GM13977 (cell line): ENCODE data around the gene CDH23.

ENCODE experiments used
- DNase-seq: peaks from one replicate; pipeline ENCODE4 v3.0.0; 2012; ENCODE audit warnings: low spot score
- in situ Hi-C: fragments of 300-500 bp; cut with MboI; formaldehyde crosslinking; loops from one replicate; pipeline ENCODE4 v1.12.0; 2022; ENCODE audit warnings: low sequenced_read_pairs, low pct_unique_long_range_greater_than_20kb, mixed read lengths, inconsistent platforms; ENCODE audit not compliant: unreplicated experiment
- TF ChIP-seq, protein P1 (sequence below): IDR thresholded peaks from 2 replicates; pipeline ENCODE4 v1.5.1; 2012; ENCODE audit warnings: mild to moderate bottlenecking, control low read depth; ENCODE audit not compliant: insufficient read depth; ENCODE audit errors: extremely low read depth, missing control alignments

Gene CDH23

DNA sequence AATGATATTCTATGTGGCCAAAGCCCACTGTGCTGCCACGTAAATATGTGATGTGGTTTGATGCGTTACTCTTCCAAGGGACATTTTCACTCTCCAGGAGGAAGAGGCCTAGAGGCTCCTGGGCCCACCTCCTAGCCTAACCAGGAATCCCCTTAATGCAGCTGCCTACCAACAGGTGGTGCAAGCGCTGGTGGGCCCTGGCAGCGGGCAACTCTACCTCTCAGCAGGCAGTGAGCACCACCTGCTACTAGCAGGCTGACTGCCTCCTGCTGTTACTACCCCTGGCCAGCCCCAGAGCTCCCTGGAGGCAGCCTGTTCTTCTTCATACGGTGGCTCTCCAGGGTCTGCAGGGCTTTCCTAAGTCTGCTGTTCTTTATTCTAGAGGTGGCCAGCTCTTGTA, 62.8 kb downstream of the CDH23 start:
- TF ChIP-seq, protein P1, sequence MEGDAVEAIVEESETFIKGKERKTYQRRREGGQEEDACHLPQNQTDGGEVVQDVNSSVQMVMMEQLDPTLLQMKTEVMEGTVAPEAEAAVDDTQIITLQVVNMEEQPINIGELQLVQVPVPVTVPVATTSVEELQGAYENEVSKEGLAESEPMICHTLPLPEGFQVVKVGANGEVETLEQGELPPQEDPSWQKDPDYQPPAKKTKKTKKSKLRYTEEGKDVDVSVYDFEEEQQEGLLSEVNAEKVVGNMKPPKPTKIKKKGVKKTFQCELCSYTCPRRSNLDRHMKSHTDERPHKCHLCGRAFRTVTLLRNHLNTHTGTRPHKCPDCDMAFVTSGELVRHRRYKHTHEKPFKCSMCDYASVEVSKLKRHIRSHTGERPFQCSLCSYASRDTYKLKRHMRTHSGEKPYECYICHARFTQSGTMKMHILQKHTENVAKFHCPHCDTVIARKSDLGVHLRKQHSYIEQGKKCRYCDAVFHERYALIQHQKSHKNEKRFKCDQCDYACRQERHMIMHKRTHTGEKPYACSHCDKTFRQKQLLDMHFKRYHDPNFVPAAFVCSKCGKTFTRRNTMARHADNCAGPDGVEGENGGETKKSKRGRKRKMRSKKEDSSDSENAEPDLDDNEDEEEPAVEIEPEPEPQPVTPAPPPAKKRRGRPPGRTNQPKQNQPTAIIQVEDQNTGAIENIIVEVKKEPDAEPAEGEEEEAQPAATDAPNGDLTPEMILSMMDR: no peak
- DNase-seq: no peak

DNA sequence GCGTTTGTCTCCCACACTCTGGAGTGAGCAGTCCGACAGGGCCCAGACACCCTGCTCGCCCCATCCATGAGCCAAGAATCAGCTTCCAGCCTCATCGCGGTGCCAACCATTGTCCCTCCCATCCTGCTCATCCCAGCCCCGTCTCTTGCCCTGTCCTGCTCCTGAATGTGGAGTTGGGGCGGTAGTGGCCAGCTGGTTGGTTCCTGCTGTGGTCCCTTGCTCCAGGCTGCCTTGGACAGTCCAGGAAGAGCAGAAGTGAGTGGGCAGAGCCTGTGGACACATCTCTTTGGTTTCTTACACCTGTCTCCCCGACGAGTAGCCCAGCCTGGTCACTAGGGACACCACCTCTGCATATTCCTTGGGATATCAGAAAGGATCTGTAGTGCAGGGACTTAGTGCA, 63.9 kb downstream of the CDH23 start:
- in situ Hi-C loops: no loop called here
- no peak for DNase-seq
- TF ChIP-seq, protein P1: no peak

More for the DNA sequence above, 62.8 kb downstream of the CDH23 start:
- in situ Hi-C loops: no loop called here

DNA sequence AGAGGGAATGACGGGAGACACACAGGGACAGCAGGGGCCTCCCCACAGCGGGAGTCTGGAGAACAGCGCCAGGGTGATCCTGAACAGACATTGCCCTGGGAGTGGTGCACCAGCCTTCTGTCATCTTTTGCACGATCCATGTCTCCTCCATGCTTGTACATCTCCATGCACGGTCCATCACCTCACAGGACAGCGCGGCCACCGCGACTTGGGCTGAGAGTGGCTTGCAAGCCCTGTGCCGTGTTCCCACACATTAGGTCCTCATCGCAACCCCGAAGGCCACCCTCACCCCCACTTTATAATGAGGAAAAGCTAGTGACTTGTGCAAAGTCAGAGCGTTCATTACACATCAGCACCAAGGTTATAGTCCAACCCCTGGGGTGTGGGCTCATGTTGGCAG, 64.7 kb downstream of the CDH23 start:
- no peak for DNase-seq
- in situ Hi-C loops: no loop called here
- TF ChIP-seq, protein P1: no peak

DNA sequence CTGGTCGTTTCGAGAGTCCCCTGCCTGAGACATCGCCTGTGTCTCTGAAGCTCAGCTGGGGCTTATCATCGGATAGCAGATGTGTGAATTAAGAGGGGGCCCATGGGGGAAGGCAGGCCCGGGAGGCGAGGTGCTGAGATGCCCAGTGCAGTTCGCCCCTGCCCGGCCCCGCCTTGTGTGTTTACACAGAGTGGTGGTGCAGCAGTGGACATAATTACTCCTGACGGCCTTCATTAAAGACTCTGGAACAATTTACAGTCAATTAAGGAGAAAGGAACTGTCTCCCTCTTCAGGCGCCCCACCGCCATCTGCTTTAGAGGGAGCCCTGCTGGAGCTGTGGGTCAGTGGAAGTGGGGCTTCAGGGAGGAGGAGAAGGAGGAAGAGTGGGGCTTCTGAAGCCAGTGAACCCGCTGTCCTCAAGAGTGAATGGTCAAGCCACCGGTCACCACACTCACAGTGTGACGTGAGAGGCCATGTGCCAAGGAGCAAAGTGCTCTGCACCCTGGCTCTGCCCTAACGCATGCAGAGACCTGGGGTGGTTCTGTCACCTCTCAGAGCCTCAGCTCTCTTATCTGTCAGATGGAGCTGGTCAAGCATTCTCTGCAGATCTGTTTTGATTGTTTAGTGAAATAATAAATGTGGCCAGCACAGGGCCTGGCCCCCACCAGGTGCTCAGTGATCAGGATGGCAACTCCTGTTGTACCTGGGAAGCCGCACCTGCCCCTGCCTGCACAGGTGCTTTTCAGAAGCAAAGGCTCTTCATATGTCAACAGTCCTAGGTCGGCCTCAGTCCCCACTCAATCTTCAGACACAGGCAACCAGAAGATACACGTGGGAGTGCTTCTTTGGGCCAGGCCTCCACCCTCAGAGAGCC, 65.6 kb downstream of the CDH23 start:
- TF ChIP-seq, protein P1: no peak
- no peak for DNase-seq
- in situ Hi-C loops: no loop called here

DNA sequence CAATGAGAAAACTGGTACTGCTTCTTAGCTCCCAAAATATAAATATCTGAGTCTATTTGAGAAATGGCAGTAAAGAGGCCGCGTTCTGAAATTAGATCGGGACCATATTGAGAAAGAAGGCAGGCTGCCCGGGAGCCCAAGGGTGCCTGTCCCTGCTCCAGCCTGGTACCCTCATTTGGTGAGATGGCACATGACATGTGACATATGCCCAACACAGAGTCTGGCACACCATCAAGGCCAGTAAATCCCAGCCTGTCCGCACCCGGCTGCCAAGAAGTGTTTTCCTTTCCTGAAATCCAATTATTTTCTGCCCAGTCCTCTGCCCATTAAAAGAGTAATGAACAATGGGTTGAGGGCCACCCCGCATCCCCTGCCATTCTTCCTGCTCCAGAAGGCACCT, 66.4 kb downstream of the CDH23 start:
- no peak for DNase-seq
- TF ChIP-seq, protein P1: no peak
- in situ Hi-C loops: no loop called here

DNA sequence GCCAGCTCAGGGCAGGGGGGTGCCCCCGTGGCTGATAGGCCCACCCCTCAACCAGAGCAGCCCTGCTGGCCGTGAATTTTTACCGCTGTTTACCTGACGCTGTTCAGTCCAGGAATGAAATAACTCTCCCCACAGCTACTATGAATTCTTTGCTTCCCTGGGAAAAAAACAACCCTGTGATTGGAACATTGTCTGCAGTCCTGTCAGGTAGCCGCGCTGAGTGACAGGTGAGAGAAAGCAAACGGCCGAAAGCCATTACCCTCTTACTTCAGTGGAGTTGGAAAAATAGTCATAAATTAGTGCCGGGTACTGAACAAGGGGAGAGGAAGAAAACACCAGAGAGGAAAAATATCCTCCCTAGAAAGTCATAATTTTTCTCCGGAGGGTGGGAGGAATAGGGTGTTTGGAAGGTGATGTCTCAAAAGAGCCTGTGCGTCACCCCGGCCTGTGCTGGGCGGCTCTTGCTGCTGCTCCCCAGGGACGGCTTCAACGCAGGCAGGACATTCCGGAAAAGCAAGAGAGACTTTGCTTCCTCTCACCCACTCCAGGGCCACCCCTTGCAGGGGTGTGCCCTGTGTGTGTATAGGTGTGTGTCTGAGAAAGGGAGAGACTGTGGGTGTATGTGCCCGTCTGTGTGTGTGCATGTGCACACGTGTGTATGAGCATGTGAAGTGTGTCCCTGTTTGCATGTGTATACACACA, 69.0 kb downstream of the CDH23 start:
- in situ Hi-C loops: no loop called here
- TF ChIP-seq, protein P1: no peak
- DNase-seq: no peak
